GM21390 (cell line): ENCODE data around the gene FCGR3A.
"Not testable (repeated sequence)": the region's sequence is repeated elsewhere in the genome, so short reads cannot be mapped to it uniquely, and the experiment has no call there.

ENCODE experiments used
- ATAC-seq: cut with Tn5 transposase; IDR thresholded peaks from one replicate; pipeline ENCODE4 v1.9.1; 2021; ENCODE audit not compliant: unreplicated experiment

Gene FCGR3A

DNA sequence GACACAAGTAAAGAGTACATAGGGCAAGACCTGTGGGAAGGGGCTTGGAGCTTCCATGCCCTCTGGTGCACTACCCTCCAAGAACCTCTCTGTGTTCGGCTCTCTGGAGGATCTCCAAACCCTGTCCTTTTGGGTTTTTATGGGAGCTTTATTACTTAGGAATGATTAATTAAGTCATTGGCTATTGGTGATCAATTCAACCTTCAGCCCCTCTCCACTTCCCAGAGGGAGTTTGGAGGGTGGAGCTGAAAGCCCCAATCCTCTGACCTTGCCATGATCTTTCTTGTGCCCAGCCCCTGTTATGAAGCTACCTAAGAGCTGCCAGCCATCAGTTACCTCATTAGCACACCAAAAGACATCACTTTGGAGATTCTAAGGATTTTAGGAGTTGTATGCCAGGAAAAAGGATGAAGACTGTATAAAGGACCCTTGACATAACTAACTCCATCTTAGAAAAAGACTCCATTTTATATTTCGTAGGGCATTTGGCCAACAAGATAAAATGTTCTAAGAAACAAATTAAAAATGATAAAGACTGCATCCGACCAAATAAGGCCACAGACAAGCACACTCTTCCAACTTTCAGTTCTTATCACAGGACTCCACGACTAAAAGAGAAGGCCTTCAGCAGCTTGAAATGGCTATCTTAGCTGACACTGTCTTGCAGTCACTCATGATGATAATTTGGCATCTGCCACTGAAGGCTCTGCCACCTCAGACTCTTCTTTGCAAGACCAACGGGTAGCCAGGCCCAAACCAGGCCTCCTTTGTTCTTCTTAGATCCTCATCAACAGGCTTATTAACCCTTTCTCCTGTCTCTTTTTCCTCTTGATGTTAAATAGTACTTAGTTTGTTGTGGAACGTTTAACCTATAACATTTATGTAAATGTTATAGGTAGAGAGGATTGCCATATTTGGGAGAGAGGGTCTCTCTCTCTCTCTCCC is 8.2 kb upstream of the FCGR3A start:
- ATAC-seq: not testable (repeated sequence)

DNA sequence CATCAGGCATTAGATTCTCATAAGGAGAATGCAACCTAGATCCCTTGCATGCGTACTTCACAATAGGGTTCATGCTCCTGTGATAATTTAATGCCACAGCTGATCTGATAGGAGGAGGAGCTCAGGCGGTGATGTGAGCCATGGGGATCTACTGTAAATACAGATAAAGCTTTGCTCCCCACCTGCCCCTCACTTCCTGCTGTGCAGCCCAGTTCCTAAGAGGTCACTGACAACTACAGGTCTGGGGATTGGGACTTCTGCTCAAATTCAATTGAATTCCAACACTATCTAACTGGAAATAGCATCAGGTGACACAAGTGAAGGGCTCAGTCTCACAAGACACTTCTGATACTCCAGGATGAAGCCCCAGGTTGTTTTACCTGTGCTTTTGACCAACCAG is 7.4 kb upstream of the FCGR3A start:
- not testable (repeated sequence) for ATAC-seq

DNA sequence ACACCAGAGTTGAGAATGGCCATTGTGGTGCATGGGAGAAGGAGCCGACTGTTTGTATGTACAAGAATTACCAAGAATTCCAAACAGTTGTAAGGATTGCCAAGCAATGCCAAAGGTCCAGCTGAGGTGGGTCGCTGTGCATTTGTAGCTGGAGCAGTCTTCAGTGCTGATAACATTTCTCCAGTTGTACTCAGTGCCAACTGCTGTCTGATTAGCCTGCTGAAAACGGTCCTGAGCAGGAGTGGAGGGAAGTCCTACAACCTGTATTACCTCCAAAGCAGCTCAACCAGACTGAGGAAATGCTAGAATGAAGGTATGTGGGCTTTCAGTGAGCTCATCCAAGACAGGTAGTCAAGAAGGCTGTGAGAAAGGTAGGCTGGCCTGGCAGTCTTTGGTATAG is 6.5 kb upstream of the FCGR3A start:
- ATAC-seq: not testable (repeated sequence)

DNA sequence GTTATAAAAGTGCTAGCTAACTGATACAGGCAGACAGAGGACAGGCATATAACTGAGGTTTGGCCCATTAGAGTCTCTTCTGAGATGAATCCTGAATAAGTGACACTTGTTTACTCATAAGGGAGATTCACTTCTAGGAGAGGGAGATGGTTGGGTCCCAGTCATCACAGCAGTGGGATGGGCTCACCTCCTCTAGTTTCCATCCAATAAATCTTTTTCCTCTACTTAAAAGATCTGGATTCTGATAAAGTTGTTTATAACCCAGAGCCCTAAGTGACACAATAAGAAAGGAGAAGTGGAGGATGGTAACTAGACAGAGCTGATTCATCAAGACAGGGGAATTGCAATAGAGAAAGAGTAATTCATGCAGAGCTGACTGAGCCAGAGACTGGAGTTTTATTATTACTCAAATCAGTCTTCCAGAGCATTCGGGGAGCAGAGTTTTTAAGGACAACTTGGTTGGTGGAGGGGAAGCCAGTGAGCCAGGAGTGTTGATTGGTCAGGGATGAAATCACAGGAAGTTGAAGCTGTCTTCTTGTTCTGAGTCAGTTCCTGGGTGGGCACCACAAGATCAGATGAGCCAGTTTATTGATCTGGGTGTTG is 5.3 kb upstream of the FCGR3A start:
- ATAC-seq: not testable (repeated sequence)

DNA sequence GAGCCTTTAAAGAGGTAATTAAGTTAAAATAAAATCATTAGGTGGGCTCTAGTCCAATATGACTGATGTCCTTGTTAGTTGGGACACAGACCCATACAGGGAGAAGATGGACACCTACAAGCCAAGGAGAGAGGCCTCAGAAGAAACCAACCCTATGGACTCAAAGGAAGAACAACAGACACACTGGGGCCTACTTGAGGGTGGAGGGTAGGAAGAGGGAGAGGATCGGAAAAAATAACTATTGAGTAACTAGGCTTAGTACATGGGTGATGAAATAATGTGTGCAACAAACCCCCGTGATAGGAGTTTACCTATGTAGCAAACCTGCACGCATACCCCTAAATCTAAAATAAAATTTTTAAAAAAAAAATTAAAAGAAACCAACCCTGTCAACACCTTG is 4.7 kb upstream of the FCGR3A start:
- not testable (repeated sequence) for ATAC-seq

DNA sequence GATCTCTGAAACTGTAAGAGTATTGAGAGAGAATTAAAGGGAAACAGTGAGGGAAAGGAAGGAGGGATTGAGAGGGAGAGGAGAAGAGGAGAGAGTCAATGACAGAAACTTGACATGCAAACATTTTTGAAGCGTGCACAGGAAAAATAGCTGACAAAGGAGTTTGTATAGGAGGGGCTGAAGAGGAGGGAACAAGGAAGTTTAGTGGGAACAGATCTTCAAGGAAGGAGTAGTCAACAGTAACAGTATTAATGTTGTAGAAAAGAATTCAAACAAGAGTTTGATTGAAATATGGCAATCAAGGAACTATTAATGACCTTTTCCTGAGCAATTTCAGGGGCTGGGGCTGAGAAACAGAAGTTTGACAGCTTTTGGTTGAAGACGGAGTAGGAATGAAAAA is 4.0 kb upstream of the FCGR3A start:
- not testable (repeated sequence) for ATAC-seq

DNA sequence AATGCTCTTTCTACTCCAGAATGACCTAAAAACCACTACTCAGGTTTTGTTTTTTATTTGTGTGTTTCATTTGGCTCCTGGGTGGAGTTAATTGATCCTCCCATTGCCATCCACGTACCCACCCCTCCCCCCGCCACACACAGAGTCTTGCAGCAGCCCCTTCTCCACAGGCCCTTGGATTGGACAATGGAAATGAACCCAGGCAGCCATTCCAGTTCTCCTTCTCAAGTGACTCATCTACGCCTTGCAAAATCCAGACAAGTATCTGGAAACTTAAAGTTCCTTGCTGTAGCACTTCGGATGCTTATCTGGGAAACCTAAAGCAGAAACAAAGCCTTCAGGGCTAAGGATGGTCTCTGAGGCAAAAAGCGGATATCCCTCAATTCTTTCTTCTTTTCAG is 1.3 kb upstream of the FCGR3A start:
- not testable (repeated sequence) for ATAC-seq

DNA sequence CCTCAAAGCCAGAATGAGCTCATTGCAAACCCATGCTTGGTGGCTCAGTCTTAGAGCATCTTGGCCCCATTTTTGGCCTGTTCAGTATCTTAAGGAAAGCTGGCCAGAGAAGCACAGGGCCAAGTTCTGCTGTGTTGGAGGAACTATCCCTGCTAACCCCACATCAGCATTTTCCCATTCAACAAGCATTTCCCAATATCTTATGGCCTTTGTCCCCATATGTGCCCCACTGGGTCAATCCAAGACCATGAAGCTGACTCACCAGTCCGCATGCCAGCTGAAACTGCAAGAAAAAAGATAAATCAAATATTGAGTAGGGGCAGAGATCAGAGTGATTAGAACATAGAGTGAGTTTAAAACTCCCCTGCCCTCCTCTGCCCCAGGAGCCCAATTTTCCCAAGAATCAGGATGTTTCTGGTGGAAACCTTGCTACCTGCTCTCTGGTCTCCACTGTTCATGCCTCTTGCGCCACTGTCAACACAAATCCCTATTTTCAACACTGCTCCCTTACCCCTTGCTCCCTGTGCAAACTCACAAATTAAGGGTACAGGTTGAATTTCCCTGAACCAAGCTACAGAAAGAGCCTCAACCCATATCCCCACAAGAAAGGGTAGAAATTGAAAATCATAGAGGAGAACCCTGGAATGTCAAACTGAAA is 740 bp downstream of the FCGR3A start:
- ATAC-seq: not testable (repeated sequence)

DNA sequence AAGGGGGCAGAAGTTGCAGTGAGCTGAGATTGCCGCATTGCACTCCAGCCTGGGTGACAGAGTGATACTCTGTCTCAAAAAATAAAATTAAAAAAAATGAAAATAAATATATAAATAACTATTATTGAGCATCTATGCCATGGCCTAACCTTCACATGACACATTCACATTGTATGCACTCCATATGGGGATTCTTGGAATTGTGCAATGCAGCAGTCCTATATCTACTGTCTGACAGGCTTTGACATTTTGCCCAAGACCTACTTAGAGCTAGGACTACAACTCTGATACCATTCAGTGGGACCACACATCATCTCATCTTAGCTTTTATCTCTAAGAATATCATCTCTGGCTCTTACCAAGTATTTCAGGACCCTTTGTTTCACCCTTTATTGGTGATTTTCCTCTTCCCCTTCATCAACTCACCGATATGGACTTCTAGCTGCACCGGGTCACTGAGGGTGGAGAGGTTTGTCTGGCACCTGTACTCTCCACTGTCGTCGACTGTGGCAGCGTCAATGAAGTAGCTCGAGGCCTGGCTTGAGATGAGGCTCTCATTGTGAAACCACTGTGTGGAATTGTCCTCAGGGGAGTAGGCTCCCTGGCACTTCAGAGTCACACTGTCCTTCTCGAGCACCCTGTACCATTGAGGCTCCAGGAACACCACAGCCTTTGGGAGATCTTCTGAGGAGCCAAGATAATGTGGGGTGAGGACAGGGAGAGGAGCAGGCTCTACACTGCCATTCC is 1.4 kb downstream of the FCGR3A start:
- ATAC-seq: not testable (repeated sequence)

DNA sequence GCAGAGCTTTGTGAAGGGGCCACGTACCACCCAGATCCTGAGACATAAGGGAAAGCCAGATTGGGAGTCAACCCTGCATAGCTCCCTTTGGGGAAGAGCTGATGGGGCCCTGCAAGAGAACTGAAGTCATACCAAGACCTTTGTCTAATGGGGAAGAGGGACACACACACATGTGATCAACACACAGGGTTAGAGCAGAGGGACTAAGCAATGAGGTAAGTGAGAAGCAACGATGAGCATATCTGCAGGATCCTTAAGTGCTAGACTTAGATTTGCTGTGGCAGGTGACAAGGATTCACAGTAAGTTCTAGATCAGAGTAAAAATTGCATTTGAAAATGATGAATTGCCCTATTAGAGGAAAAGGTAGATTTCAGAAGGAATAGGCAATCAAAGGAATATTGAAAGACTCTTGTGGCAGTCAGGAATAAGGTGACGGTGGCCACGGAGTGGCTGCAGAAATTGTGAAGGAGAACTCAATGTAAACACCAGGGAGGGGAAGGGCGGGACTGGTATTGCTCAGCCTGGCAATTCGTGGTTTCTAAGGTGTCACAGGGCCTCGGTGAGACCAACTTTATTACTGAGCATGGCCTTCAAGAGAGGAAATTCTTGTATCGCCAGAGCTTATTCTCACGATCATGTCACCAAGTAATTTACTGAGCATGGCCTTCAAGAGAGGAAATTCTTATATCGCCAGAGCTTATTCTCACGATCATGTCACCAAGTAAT is 4.5 kb downstream of the FCGR3A start:
- not testable (repeated sequence) for ATAC-seq

DNA sequence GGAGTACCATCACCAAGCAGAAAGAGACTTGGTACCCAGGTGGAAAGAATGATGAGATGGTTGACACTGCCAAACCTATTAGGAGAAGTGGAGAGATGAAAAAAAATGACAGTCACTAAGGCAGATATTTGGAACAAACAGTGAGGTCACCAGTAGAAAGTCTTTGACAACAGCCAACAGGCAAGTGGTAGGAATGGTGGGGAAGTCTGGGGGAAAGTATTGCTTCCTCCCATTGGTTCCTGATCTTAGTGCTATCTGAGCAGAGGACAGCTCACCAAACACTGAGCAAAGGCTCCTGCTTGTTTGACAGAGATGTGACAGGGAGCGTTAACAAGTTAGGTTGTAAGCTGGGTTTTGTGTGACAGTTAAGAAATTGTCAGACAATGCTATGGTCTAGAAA is 6.5 kb downstream of the FCGR3A start:
- ATAC-seq: not testable (repeated sequence)

DNA sequence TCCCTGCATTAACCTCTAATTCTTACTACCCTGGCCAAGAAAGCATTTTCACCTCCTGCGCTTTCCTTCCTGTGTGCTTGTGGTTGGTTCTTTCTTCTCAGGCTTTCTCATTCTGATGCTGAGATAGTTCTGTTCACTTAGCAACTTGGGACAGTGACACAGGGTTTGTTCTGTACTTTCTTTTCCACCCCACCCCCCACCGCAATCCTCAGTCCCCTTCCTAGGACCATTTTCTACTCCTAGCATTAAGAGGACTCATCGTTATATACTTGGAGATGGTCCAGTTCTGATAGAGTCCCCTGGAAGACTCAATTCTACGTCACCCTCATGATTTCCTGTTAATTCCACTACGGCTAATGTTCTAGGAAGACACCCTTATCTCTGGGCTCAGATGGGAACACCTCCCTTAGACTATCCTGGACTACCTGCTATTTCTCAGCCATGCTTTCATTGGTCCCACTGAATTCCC is 7.5 kb downstream of the FCGR3A start:
- peak; percentile 75 for ATAC-seq

DNA sequence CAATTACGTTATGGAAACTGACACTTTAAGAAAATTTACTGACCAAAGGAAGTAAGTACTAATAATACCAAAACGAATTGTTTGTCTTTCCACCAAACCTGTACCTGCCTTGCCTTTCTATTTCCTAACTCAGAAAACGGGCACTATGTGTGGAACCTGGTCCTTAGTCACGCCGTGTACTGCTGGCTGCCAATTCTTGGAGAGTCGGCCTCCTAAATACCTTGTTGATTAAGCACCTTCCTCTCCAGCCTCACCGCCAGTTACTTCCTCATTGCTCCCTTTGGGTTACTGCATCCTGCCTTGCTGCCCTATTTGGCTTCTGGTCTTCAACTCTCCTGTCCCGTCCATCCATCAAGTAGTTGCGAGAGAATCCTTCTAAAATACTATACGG is 9.1 kb downstream of the FCGR3A start:
- not testable (repeated sequence) for ATAC-seq

DNA sequence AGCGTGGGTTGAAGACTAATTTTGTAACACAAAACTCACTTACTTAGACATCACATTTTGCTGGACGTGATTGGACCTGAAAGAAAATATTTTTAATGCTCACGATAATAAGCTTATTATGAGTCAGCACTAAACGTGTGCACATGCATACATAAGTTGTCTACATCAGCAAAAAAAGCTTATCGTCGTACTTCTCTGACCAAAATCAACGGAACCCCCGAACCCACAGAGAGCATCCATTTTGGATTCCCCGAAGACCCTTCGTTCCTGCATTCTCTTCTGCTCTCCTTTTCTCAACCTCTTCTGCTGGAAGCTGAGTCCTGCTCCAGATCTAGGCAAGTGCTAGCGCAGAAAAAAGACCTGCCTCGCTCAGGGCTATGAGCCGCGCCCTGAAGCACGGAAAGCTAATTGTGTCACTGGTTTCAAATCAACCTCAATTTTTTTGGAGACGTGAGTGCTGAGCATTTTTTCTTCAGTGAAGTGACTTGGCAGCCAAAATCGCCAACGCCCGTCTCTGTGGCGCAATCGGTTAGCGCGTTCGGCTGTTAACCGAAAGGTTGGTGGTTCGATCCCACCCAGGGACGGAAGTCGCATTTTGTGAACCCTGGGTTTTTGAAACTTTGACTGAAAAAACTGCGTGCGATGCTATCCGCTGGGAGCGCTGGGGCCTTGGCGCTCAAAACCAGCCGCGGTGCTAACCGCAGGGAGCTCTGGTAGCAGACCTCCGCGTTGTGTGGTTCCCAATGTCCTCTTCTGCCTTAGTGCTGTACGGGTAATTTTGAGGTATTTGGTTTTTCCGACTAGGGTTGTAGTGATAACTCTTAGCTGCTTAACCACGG is 9.7 kb downstream of the FCGR3A start:
- peak; percentile 52 for ATAC-seq

DNA sequence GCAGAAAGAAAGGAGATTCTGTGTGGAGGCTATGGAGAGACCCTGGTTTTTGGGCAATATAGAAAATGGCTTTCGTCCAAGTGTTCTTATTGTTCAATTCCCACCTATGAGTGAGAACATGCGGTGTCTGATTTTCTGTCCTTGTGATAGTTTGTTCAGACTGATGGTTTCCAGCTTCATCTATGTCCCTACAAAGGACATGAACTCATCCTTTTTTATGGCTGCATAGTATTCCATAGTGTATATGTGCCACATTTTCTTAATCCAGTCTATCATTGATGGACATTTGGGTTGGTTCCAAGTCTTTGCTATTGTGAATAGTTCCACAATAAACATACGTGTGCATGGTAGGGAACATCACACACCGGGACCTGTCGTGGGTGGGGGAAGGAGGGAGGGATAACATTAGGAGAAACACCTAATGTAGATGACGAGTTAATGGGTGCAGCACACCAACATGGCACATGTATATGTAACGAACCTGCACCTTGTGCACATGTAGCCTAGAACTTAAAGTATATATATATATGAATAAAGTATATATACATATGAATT is 10.6 kb downstream of the FCGR3A start:
- ATAC-seq: not testable (repeated sequence)

DNA sequence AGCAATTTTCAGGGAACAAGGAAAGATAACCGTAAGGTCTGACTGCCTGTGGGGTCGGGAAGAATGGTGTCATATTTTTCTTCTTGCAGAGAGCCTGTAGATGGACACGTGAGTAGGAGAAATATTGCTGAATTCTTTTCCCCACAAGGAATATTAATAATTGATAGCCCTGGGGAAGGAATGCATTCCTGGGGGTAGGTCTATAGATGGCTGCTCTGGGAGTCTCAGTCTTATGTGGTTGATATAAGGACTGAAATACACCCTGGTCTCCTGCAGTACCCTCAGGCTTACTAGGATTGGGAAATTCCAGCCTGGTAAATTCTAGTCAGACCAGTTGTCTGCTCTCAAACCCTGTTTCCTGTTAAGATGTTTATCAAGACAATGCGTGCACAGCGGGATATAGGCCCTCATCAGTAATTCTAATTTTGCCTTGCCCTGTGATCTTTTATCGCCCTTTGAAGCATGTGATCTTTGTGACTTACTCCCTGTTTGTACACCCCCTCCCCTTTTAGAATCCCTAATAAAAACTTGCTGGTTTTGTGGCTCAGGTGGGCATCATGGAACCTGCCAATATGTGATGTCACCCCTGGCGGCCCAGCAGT is 12.4 kb downstream of the FCGR3A start:
- ATAC-seq: not testable (repeated sequence)

DNA sequence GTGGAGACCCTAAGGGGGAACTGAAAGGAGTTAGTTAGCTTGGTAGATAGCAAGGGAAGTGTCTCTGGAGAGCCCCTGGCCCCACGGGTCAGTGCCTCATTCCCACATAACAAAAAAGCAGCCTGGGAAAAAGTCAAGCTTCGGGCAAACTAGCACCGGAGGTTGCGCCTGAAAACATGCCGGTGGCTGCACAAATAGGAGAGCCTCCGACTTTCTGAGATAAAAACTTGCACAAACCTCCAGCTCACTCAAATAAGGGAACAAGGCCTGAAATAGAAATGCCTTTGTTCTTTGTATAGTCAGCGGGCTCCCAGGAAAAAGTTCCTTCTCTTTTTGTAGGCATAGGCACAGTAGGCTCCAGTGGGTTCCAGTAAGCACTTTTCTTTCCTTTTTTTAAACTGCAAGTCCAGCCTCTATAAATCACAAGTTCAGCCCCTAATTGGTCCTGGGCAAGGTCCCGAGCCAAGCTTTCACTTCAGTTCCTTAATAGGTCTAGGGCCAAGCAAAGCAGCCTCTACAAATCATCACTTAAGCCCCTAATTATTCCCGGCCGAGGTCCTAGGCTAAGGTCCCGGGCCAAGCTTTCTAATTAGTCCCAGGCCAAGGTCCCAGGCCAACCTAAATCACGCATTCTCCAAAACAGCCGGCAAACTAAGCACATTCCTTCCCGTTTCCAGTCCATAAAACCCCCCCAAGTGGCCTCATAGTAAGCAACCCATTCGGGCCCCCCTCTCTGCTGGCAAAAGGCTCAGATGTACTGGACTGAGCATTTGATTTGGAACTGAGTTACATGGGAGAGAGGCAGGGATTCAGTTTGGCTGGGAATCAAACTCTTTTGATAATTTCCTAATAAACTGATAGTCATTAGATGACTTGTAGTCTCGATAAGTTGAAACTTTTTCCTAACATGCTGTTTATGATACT is 16.7 kb downstream of the FCGR3A start:
- not testable (repeated sequence) for ATAC-seq
